ENCODE results near the gene NUP214.

- TF ChIP-seq CTCF (IDR thresholded peaks at IDR 0.05; ENCODE audit: poor library complexity, severe bottlenecking) (no peak), POLR2AphosphoS5 (IDR thresholded peaks at IDR 0.05) (no peak), REST (IDR thresholded peaks at IDR 0.05; ENCODE audit: borderline replicate concordance) (no peak), EZH2 (IDR thresholded peaks at IDR 0.05; ENCODE audit: borderline replicate concordance, insufficient read depth, low read length, poor library complexity, severe bottlenecking) (no peak), RAD21 (conservative IDR thresholded peaks at IDR 0.05) (no peak)
Observed at GRCh38 chr9:131087354-131087893, 38.0 kb upstream of the NUP214 start.
